ENCODE results near the gene LRMDA.

LRMDA gene

GRCh38 chr10:75999515-76000209, 568.2 kb downstream of the LRMDA start:
- H3K4me2 ChIP-seq (ENCODE audit: low read length): no peak overlapping the region
- no peaks in the 10 kb centered on the region for H3K27me3 ChIP-seq (ENCODE audit: control insufficient read depth, insufficient read depth, low read length)
- H3K27ac ChIP-seq: no peak overlapping the region
- no peaks in the 10 kb centered on the region for H3K9me3 ChIP-seq (ENCODE audit: control insufficient read depth, low read length)
- H3K4me1 ChIP-seq: no peaks in the 10 kb centered on the region
- no peaks in the 10 kb centered on the region for H3K36me3 ChIP-seq (ENCODE audit: control insufficient read depth, insufficient read depth, low read length)
- no peak overlapping the region for H3K4me3 ChIP-seq (ENCODE audit: low read depth, low read length)
- H3K9ac ChIP-seq: no peak overlapping the region
- TF ChIP-seq, protein P1, sequence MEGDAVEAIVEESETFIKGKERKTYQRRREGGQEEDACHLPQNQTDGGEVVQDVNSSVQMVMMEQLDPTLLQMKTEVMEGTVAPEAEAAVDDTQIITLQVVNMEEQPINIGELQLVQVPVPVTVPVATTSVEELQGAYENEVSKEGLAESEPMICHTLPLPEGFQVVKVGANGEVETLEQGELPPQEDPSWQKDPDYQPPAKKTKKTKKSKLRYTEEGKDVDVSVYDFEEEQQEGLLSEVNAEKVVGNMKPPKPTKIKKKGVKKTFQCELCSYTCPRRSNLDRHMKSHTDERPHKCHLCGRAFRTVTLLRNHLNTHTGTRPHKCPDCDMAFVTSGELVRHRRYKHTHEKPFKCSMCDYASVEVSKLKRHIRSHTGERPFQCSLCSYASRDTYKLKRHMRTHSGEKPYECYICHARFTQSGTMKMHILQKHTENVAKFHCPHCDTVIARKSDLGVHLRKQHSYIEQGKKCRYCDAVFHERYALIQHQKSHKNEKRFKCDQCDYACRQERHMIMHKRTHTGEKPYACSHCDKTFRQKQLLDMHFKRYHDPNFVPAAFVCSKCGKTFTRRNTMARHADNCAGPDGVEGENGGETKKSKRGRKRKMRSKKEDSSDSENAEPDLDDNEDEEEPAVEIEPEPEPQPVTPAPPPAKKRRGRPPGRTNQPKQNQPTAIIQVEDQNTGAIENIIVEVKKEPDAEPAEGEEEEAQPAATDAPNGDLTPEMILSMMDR (IDR thresholded peaks at IDR 0.05): no peak
- H2AFZ ChIP-seq: no peak overlapping the region
- no peaks in the 10 kb centered on the region for H3K79me2 ChIP-seq

GRCh38 chr10:76000550-76000949, 569.1 kb downstream of the LRMDA start:
- H3K79me2 ChIP-seq: no peaks in the 10 kb centered on the region
- H2AFZ ChIP-seq: no peak overlapping the region
- no peak overlapping the region for H3K27ac ChIP-seq
- H3K36me3 ChIP-seq (ENCODE audit: control insufficient read depth, insufficient read depth, low read length): no peaks in the 10 kb centered on the region
- H3K4me2 ChIP-seq (ENCODE audit: low read length): no peak overlapping the region
- no peaks in the 10 kb centered on the region for H3K4me1 ChIP-seq
- TF ChIP-seq, protein P1 (IDR thresholded peaks at IDR 0.05): no peak
- H3K27me3 ChIP-seq (ENCODE audit: control insufficient read depth, insufficient read depth, low read length): no peaks in the 10 kb centered on the region
- no peak overlapping the region for H3K9ac ChIP-seq
- no peaks in the 10 kb centered on the region for H3K9me3 ChIP-seq (ENCODE audit: control insufficient read depth, low read length)
- H3K4me3 ChIP-seq (ENCODE audit: low read depth, low read length): no peak overlapping the region

- Histone ChIP-seq H2AFZ (no peak overlapping the region), H3K9ac (no peak overlapping the region), H3K4me1 (no peaks in the 10 kb centered on the region), H3K36me3 (ENCODE audit: control insufficient read depth, insufficient read depth, low read length) (no peaks in the 10 kb centered on the region), H3K9me3 (ENCODE audit: control insufficient read depth, low read length) (no peaks in the 10 kb centered on the region), H3K27me3 (ENCODE audit: control insufficient read depth, insufficient read depth, low read length) (no peaks in the 10 kb centered on the region), H3K4me3 (ENCODE audit: low read depth, low read length) (no peak overlapping the region), H3K4me2 (ENCODE audit: low read length) (no peak overlapping the region), H3K27ac (no peak overlapping the region), H3K79me2 (no peaks in the 10 kb centered on the region)
- TF ChIP-seq, protein P1 (IDR thresholded peaks at IDR 0.05): no peak
Measured at GRCh38 chr10:76001019-76001418, 569.6 kb downstream of the LRMDA start.

DNA sequence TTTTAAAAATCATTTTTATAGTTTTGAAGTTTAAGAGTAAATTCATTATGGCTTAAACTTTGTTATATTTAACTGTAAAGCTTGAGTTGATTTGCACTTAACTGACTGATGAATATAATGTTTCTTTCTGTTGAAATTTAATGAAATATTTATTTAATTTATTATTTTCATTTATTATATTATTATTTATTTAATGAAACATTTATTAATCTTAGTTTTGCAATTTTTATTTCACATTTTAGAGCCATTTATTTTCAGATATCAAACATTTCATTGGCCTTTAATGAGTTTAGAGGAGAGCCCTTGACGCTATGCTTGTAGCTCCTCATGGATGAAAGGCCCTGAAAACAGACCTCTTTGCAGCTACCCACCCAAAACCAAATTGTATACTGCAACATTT, 570.0 kb downstream of the LRMDA start:
- no peaks in the 10 kb centered on the region for H3K27me3 ChIP-seq (ENCODE audit: control insufficient read depth, insufficient read depth, low read length)
- no peaks in the 10 kb centered on the region for H3K79me2 ChIP-seq
- no peak overlapping the region for H3K27ac ChIP-seq
- no peak overlapping the region for H3K9ac ChIP-seq
- no peak overlapping the region for H2AFZ ChIP-seq
- TF ChIP-seq, protein P1 (IDR thresholded peaks at IDR 0.05): no peak
- H3K4me2 ChIP-seq (ENCODE audit: low read length): no peak overlapping the region
- no peak overlapping the region for H3K4me3 ChIP-seq (ENCODE audit: low read depth, low read length)
- H3K4me1 ChIP-seq: no peaks in the 10 kb centered on the region
- H3K9me3 ChIP-seq (ENCODE audit: control insufficient read depth, low read length): no peaks in the 10 kb centered on the region
- H3K36me3 ChIP-seq (ENCODE audit: control insufficient read depth, insufficient read depth, low read length): no peaks in the 10 kb centered on the region

- Histone ChIP-seq H3K4me1 (no peaks in the 10 kb centered on the region), H3K9me3 (ENCODE audit: control insufficient read depth, low read length) (no peaks in the 10 kb centered on the region), H3K4me2 (ENCODE audit: low read length) (no peak overlapping the region), H2AFZ (no peak overlapping the region), H3K79me2 (no peaks in the 10 kb centered on the region), H3K27me3 (ENCODE audit: control insufficient read depth, insufficient read depth, low read length) (no peaks in the 10 kb centered on the region), H3K9ac (no peak overlapping the region), H3K4me3 (ENCODE audit: low read depth, low read length) (no peak overlapping the region), H3K27ac (no peak overlapping the region), H3K36me3 (ENCODE audit: control insufficient read depth, insufficient read depth, low read length) (no peaks in the 10 kb centered on the region)
- TF ChIP-seq, protein P1 (IDR thresholded peaks at IDR 0.05): no peak
Measured at GRCh38 chr10:76002262-76002854, 570.9 kb downstream of the LRMDA start.

Data from parathyroid adenoma (tissue), 2 donors.